SK-N-DZ (cell line): ENCODE data around the gene HLF.

Source experiments
- DNase-seq: peaks from one replicate; pipeline ENCODE4 v3.0.0-alpha.2; 2015; ENCODE audit warnings: low spot score

HLF gene

GRCh38 chr17:55274355-55275255 lies 9.8 kb downstream of the HLF start:
- no peak for DNase-seq

GRCh38 chr17:55275894-55276804 lies 11.4 kb downstream of the HLF start:
- DNase-seq: no peak

- DNase-seq: peak; percentile 94
These were observed 13.6 kb downstream of the HLF start for GRCh38 chr17:55278173-55278961.

GRCh38 chr17:55279203-55279602 lies 14.4 kb downstream of the HLF start:
- no peak for DNase-seq

- DNase-seq: no peak
These were observed 15.0 kb downstream of the HLF start for GRCh38 chr17:55279788-55280187.

- DNase-seq: no peak
These were observed 15.5 kb downstream of the HLF start for GRCh38 chr17:55280212-55280611.

GRCh38 chr17:55281649-55282378 lies 17.1 kb downstream of the HLF start:
- DNase-seq: no peak

GRCh38 chr17:55282379-55282702 lies 17.6 kb downstream of the HLF start:
- no peak for DNase-seq

- no peak for DNase-seq
These were observed 18.0 kb downstream of the HLF start for GRCh38 chr17:55282741-55283140.

- DNase-seq: no peak
These were observed 18.7 kb downstream of the HLF start for GRCh38 chr17:55283256-55283965.

- DNase-seq: no peak
These were observed 19.5 kb downstream of the HLF start for GRCh38 chr17:55284001-55284884.

- DNase-seq: no peak
These were observed 20.2 kb downstream of the HLF start for GRCh38 chr17:55284944-55285339.

- DNase-seq: no peak
These were observed 20.9 kb downstream of the HLF start for GRCh38 chr17:55285340-55286301.

GRCh38 chr17:55286681-55287589 lies 22.2 kb downstream of the HLF start:
- no peak for DNase-seq

GRCh38 chr17:55288356-55289105 lies 23.8 kb downstream of the HLF start:
- DNase-seq: no peak

- DNase-seq: no peak
These were observed 24.3 kb downstream of the HLF start for GRCh38 chr17:55289106-55289446.

GRCh38 chr17:55289978-55290377 lies 25.2 kb downstream of the HLF start:
- DNase-seq: no peak
